ENCODE measurements around the gene ANKRD13B. TPM values are rescaled to one million over a fixed set of nuclear protein-coding genes. Genes with fewer than 3 reads are reported as not detected.

ANKRD13B gene
- polyA plus RNA-seq, 2 of the 4 experiments (the other 2 are of a cell fraction), result 4.5 to 17.8 TPM

DNA sequence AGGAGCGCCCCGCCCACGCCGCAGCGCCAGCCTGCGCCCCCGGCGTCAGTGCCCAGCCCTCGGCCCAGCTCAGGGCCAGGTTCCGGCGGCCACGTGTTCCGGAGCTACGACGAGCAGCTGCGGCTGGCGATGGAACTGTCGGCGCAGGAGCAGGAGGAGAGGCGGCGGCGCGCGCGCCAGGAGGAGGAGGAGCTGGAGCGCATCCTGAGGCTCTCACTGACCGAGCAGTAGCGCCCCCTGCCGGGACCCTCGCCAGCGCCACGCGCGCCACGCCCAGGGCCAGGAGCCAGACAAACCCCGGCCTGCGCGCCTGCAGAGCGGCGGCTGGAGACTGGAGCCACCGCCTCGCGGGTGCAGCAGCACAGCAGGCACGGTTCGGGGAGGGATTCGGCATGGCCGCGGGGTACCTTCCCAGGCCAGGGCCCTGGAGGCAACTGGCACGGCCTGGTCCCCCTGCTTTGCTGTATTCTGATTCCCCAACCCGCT is 20.5 kb downstream of the ANKRD13B start (continued):
- TF ChIP-seq, protein P1, sequence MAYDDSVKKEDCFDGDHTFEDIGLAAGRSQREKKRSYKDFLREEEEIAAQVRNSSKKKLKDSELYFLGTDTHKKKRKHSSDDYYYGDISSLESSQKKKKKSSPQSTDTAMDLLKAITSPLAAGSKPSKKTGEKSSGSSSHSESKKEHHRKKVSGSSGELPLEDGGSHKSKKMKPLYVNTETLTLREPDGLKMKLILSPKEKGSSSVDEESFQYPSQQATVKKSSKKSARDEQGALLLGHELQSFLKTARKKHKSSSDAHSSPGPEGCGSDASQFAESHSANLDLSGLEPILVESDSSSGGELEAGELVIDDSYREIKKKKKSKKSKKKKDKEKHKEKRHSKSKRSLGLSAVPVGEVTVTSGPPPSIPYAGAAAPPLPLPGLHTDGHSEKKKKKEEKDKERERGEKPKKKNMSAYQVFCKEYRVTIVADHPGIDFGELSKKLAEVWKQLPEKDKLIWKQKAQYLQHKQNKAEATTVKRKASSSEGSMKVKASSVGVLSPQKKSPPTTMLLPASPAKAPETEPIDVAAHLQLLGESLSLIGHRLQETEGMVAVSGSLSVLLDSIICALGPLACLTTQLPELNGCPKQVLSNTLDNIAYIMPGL (CRISPR knock-in tag; IDR thresholded peaks at IDR 0.05; ENCODE audit: borderline replicate concordance), result no peak
- TF ChIP-seq, protein P2, sequence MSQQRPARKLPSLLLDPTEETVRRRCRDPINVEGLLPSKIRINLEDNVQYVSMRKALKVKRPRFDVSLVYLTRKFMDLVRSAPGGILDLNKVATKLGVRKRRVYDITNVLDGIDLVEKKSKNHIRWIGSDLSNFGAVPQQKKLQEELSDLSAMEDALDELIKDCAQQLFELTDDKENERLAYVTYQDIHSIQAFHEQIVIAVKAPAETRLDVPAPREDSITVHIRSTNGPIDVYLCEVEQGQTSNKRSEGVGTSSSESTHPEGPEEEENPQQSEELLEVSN (IDR thresholded peaks at IDR 0.05; ENCODE audit: borderline replicate concordance, low read depth), result peak; percentile 97
- TF ChIP-seq GATA3 (IDR thresholded peaks at IDR 0.05; ENCODE audit: borderline replicate concordance) (no peak), RAD21 (conservative IDR thresholded peaks at IDR 0.05 in 1 of 2, IDR thresholded peaks at IDR 0.05 in 1 of 2) (peak; percentile 53 to 67; a peak in 4 of 5 replicates), EHF (CRISPR knock-in tag; IDR thresholded peaks at IDR 0.05) (no peak), EHMT2 (IDR thresholded peaks at IDR 0.05; ENCODE audit: low read depth) (no peak), FOXS1 (CRISPR knock-in tag; IDR thresholded peaks at IDR 0.05) (peak; percentile 42; the same call in 1 of the 2 replicates), CBX2 (IDR thresholded peaks at IDR 0.05; ENCODE audit: borderline replicate concordance, low read depth) (no peak), FOSB (CRISPR knock-in tag; IDR thresholded peaks at IDR 0.05) (no peak), ZFP36 (IDR thresholded peaks at IDR 0.05; ENCODE audit: borderline replicate concordance, partially characterized antibody) (no peak), HDAC2 (IDR thresholded peaks at IDR 0.05) (no peak), HOXB5 (CRISPR knock-in tag; IDR thresholded peaks at IDR 0.05) (0 out of 2 replicates have a peak, but pooled peaks have one; percentile 65), MYC (IDR thresholded peaks at IDR 0.05; ENCODE audit: borderline replicate concordance, low read length) (peak; percentile 85), CHD4 (IDR thresholded peaks at IDR 0.05; ENCODE audit: borderline replicate concordance) (no peak), EP300 (IDR thresholded peaks at IDR 0.05) (no peak), CBX8 (IDR thresholded peaks at IDR 0.05) (no peak), TFCP2L1 (CRISPR knock-in tag; IDR thresholded peaks at IDR 0.05) (no peak), ZNF302 (CRISPR knock-in tag; IDR thresholded peaks at IDR 0.05) (no peak), RCOR1 (IDR thresholded peaks at IDR 0.05; ENCODE audit: low read depth, low read length) (no peak), ZSCAN20 (CRISPR knock-in tag; IDR thresholded peaks at IDR 0.05) (no peak)
- TF ChIP-seq, protein P3, sequence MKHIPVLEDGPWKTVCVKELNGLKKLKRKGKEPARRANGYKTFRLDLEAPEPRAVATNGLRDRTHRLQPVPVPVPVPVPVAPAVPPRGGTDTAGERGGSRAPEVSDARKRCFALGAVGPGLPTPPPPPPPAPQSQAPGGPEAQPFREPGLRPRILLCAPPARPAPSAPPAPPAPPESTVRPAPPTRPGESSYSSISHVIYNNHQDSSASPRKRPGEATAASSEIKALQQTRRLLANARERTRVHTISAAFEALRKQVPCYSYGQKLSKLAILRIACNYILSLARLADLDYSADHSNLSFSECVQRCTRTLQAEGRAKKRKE (CRISPR knock-in tag; IDR thresholded peaks at IDR 0.05; ENCODE audit: low read depth), result 0 out of 2 replicates have a peak, but pooled peaks have one; percentile 15
- TF ChIP-seq, protein P4, sequence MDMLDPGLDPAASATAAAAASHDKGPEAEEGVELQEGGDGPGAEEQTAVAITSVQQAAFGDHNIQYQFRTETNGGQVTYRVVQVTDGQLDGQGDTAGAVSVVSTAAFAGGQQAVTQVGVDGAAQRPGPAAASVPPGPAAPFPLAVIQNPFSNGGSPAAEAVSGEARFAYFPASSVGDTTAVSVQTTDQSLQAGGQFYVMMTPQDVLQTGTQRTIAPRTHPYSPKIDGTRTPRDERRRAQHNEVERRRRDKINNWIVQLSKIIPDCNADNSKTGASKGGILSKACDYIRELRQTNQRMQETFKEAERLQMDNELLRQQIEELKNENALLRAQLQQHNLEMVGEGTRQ (IDR thresholded peaks at IDR 0.05), result no peak; the same call in 1 of the 2 replicates
- TF ChIP-seq, protein P5, sequence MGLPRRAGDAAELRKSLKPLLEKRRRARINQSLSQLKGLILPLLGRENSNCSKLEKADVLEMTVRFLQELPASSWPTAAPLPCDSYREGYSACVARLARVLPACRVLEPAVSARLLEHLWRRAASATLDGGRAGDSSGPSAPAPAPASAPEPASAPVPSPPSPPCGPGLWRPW (IDR thresholded peaks at IDR 0.05), result no peak
- TF ChIP-seq, protein P6, sequence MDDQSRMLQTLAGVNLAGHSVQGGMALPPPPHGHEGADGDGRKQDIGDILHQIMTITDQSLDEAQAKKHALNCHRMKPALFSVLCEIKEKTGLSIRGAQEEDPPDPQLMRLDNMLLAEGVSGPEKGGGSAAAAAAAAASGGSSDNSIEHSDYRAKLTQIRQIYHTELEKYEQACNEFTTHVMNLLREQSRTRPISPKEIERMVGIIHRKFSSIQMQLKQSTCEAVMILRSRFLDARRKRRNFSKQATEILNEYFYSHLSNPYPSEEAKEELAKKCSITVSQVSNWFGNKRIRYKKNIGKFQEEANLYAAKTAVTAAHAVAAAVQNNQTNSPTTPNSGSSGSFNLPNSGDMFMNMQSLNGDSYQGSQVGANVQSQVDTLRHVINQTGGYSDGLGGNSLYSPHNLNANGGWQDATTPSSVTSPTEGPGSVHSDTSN (IDR thresholded peaks at IDR 0.05), result no peak
